Measurements from ENCODE around the gene KAT14.
"Not testable (repeated sequence)": the region's sequence is repeated elsewhere in the genome, so short reads cannot be mapped to it uniquely, and the experiment has no call there.

KAT14 gene

DNA sequence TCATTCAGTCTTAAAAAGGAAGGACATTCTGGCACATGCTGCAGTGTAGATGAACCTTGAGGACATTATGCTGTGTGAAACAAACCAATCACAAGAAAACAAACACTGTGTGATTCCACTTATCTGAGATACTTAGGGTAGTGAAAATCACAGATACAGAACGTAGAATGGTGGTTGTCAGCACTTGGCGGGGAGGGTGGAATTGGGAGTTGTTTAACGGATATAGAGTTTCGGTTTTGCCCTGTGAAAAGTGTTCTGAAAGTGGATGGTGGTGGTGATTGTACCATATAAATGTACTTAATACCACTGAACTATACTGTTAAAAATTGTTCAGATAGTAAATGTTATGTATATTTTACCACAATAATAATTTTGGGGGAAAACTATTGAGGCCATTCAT is 18.4 kb downstream of the KAT14 start:
- DNase-seq, result no peak

DNA sequence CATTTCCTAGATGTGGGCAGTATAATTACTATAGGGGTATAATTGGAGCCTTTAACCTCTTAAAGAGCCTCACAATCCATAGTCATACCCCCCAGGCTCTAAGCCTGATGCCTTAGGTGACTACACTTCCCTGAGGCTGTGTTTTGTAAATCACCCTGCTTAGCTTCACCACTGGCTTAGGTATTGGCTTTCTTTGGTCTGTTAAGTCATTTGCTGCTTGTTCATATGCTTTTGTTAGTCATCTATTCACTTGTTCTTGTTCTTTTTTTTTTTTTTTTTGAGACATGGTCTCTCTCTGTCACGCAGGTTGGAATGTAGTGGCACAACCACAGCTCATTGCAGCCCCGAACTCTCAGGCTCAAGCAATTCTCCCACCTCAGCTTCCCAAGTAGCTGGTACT is 26.7 kb downstream of the KAT14 start:
- peak; percentile 2 for DNase-seq

DNA sequence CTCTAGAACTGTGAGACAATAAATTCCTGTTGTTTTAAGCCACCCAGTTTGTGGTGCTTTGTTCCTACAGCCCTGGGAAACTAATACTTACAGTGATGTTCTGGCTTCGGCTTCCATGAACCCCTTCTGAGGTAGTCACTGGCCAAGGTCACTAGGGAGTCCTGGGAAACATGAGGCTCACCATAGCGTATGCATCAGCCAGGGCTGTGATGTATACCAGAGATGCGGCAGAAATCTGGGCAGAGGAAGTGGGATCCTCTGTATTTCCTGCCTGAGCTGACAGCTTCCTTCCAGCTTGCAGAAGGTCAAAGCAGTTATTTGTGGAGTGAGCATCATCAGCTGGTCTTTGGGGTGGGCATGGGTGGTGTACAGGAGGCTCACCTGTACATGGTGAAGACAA is 27.9 kb downstream of the KAT14 start:
- DNase-seq, result no peak

DNA sequence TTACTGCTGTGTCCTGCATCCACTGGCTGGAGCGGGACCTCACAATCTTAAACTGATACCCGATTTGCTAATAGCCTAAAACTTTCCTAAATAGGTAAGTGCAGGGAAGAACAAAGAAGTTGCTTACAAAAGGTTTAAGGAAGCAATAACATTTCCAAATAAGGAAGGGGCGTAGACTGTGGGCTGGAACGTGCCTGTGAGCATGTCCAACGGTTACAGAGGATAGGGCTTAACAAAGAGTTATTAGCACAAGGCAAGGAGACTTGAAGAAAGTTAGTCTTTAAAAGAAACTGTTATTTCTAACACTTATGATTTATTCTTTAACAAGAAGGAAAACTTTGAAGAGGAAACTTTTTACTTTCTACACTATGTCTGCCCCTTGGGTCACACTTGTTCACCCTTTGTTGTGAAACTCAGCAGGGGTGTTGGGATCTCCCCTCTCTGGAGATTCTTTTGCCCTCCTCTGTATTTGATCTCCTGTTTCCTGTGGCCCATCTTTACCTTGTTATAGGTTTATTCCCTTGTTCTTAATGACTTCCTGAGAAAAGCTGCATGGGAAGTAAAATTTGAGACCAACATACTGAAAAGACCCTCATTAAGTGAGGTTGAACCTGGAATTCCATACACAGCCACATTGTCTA is 28.7 kb downstream of the KAT14 start:
- no peak for DNase-seq

DNA sequence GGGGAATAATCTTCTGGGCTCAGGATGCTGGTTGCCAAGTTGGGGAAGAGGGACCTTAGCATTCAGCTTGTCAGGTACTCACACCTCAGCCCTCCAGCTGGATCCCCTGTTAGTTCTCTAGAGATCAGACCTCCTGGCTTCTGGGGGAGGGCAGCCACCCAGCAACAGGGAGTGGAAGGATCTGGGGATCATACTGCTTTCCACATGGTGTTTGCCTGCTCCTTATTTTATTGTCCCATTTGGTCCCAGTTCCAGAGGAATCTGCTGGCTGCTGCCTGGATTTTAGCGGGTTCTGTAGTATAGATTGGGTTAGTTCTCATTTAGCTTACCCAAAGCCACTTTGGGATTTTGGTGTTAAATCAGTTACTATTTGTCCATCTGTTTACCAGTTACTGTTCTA is 29.3 kb downstream of the KAT14 start:
- DNase-seq, result no peak

DNA sequence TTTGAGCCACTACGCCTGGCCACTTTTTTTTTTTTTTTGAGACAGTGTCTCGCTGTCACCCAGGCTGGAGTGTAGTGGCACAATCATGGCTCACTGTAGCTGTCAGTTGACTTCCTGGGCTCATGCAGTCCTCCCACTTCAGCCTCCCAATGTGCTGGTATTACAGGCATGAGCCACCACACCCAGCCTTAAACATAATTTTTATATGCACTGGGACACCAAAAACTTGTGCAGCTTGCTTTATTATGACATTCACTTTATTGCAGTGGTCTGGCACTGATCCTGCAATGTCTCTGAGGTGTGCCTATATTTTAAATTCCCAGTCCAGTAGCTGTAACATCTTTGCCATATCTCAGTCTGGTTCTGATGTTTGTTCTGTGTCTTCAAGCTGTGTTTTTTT is 34.7 kb downstream of the KAT14 start:
- DNase-seq, result no peak

DNA sequence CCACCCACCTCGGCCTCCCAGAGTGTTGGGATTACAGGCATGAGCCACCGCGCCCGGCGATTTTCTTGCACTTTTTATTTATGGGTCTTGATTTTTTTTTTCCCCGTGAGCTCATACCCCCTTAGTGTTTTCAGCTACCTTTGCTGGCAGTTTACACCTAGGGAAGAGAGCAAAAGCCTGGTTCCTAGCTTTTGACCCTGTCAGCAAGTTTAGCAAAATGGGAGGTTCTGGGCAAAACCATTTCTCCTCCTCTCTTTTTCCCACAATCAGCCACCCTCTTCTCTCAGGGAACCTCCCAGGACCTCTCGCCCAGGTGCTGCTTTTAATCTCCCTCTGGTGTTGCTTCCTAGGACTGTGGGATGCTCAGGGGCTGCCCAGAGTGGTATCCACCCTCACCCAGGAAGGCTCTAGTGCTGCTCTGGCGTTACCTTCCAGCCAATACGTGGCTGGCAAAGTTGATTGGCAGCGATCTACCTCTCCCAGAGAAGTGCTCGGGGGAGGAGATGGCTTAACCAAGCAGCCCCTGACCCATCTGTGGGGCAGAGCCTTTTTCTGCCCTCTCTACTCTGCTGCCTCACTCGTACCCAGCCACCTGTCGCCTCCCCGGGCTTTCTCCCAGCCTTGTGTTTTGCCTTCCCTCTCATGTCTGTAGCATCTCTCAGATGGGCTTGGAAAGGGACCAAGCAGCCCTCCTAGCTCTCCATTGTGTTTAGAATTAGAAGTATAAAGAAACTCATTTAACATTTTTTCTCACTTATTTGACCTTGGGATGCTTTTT is 37.4 kb downstream of the KAT14 start:
- DNase-seq, result no peak

DNA sequence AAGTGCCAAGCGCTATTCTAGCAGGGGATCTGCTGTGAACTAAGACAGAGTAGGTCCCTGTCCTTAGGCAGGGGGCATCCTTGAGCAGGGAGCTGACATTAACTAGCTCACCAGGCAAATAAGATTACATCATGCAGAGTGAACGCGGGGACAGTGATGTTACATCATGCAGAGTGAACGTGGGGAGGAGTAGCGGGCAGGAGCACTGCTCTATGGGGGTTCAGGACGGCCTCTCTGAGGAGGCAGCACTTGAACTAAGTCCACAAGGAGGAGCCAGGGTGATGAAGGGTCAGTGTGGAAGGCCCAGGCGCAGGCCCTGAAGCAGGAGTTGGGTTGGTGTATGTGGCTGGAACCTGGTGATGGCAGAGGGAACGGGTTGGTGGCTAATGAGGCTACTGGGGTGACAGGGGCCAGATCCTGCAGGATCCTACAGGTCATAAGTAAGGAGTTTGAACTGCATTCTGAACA is 38.7 kb downstream of the KAT14 start:
- peak; percentile 11 for DNase-seq

DNA sequence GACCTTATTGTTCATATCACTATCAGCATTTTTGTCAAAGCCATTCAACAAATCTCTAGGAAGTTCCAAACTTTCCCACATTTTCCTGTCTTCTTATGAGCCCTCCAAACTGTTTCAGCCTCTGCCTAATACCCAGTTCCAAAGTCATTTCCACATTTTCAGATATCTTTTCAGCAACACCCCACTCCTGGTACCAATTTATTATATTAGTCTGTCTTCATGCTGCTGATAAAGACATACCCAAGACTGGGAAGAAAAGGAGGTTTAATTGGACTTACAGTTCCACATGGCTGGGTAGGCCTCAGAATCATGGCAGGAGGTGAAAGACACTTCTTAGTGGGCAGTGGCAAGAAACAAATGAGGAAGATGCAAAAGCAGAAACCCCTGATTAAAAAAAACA is 42.7 kb downstream of the KAT14 start:
- not testable (repeated sequence) for DNase-seq

DNA sequence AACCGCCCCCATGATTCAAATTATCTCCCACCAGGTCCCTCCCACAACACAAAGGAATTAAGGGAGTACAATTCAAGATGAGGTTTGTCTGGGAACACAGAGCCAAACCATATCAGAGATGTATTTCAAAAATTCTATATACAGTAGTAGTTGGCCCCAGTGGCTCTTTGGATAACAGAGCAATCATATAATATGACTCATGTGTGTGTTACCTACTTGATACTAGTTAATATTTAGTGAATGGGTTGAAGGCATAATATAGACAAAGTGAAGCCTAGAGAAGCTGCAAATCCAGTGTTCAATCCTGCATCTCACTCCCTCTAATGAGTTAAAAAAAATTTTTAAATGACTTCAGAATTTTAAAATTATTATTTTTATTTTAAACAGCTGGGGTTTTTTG is 43.2 kb downstream of the KAT14 start:
- DNase-seq, result no peak

DNA sequence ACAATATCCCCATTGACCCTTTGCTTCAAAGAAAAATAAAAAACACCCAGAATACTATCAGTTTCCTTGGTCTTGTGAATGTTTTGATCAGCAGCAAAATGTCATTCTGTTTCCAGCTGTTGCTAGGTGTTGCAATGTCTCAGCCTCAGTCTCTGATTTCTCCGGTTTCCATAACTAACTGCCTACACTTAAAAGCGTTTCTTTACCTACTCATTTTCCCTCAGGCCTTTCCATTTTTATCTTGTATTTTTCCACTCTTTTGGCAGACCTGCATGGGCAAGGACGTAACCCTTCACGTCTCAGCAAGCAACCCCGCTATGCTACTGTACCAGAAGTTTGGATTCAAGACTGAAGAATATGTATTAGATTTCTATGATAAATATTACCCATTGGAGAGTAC is 49.4 kb downstream of the KAT14 start:
- no peak for DNase-seq

DNA sequence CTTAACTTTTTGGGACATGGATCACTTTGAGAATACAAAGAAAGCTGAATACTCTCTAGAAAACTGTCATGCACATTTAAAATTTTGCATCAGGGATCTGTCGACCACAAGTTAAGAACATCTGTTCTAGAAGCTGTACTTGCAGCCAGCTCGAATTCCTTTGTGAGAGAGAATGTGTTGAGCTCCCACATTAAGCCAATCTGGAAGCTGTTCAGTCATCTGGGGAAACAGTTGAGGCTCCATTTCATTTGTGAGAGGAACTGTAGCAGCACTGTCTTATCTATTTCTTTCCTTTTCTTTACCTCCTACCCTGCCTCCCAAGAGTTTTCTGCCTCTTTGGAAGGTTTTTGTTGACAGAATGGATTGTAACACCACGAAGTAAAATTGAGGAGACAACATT is 50.8 kb downstream of the KAT14 start:
- DNase-seq, result no peak

DNA sequence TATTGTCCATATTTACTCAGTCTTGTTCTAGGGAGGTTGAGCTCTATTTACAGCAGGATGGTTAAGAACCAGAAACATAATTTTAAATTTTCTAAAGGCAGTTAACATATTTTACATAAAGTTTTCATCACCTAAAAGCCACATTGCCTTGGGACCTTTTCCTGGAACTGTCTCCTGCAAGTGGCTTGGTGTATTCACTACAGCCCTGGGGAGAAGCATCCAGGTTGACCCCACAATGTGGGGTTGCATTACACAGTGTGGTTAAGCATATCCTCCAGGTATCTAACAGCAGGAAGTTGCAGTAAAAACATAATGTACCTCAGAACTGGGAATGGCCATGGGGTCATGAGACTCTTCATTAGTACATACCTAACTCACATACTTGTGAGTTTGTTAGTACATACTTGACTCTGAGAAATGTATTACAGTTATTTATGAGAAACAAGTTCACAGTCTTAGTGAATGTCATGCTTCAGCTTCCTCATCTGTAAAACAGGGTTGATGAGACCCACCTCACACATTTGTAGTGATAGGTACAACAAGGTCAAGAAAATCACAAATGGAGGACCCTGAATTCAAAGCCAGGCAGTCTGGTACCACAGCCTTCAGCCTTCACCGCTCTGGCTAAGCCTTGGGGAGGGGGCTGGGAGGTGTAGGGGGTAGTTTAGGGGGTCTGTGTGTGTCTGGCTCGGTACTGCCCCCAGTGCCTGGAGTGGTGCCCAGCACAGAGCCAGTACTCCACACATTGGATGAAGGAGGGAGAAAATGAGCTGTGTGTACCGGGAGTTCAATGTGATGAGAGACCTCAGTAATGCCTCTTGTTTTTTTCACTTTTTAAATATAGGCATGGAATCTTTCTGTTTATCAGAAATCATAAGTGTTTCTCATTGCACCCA is 52.9 kb downstream of the KAT14 start:
- DNase-seq, result no peak

DNA sequence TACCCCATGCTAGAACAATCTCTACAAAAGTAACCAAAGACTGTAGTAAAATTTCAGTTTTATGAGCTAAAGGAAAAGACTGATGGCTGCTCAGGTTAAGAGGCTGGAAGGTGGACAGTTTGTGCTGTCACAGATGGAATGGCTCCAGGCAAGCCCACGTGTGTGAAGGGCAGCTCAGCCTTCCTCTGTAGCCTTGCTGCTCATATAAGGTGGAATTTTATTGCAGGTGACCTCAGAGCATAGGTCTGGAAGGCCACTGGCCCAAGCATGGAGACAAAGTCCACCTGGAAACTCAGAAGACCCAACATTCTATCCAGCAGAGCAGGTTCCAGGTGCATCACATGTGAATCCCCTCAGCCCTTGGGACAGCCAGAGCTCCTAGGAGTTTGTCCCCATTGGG is 53.6 kb downstream of the KAT14 start:
- no peak for DNase-seq

DNA sequence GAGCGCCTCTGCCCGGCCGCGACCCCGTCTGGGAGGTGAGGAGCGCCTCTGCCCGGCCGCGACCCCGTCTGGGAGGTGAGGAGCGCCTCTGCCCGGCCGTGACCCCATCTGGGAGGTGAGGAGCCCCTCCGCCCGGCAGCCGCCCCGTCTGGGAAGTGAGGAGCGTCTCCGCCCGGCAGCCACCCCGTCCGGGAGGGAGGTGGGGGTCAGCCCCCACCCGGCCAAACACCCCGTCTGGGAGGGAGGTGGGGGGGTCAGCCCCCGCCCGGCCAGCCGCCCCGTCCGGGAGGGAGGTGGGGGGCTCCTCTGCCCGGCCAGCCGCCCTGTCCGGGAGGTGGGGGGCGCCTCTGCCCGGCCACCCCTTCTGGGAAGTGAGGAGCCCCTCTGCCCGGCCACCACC is 56.8 kb downstream of the KAT14 start:
- DNase-seq, result not testable (repeated sequence)

DNA sequence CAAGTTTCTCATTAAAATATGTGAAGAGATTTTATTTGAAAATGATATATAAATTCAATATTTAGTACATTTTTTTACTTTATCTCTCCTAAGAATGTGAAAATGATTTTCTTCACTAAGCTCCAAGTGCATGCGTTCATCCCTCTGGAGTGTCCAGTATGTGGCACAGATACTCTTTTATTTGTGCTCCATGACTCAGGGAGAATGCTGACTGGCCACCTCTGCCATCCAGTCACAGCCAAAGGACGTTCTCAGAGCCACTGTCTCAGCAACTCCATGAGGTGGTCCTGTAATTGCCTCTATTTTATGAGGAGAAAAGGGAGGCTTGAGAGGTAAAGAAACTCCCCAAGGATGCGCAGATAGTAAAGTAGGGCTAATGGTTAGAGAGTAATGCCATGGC is 58.3 kb downstream of the KAT14 start:
- DNase-seq, result no peak

DNA sequence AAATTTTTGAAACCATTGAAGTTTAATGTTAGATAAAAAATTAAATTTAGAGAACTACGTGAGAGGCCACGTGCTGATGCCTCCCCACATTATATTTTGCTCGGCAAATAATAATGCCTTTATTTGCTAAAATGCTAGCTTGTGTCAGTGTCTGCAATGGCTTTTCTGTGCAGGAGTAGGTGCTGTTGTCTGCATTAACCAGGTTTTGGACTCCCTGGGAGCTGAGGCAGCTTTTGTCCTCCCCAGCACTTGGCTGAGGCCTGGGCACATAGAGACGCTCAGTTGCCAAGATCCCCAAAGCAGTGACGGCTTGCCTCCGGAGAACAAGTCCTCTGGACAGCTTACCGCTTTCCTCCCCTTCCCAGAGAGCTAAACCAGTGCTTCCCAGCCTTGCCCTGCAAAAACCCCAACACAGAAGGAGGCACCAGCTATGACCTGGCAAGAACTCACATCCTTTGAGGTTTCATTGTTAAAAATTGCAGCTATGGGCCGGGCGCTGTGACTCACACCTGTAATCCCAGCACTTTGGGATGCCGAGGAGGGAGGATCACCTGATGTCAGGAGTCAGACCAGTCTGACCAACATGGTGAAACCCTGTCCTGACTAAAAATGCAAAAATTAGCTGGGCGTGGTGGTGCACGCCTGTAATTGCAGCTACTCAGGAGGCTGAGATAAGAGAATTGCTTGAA is 59.9 kb downstream of the KAT14 start:
- no peak for DNase-seq

DNA sequence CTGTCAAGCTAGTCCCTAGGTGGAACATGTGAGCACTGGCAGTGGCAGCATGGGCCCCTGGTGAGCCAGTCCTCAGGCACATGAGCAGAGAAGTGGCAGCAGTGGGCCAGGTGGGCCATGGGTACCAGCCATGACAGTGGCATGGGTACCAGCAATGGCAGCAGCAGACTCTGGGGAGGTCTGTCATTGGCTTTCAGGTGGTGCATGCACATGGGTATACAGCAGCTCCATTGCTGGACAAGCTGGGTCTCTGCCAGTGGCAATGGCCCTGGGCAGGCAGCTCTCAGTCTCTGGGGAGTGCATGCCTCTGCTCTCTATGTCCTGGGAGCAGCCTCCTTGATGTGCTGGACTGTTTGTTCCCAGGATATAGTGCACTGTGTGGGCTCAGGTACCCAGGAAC is 65.3 kb downstream of the KAT14 start:
- no peak for DNase-seq

DNA sequence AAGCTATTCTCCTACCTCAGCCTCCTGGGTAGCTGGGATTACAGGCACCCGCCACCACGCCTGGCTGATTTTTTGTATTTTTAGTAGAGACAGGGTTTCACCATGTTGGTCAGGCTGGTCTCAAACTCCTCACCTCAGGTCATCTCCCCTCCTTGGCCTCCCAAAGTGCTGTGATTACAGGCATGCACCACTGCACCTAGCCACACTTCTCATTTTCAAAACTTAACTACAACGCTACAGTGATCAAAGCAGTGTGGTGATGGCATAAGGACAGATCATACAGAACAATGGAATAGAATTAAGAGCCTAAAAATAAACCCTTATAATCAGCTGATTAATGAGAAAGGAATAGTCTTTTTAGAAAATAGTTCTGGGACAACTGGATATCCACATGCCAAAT is 66.0 kb downstream of the KAT14 start:
- not testable (repeated sequence) for DNase-seq

DNA sequence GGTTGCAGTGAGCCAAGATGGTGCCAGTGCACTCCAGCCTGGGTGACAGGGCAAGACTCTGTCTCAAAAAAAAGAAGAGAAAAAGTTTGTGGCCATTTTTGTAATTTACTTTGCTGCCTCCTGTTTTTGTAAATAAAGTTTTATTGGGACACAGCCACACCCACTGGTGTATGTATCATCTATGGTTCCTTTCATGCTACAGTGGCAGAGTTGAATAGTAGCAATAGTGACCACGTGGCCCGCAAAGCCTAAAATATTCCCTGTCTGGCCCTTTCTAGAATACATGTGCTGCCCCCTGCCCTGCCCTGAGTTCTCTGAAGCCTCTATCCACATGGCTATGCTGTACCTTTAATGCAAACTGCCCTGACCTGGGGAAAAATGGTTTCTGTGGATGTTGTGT is 75.3 kb downstream of the KAT14 start:
- DNase-seq, result no peak

DNA sequence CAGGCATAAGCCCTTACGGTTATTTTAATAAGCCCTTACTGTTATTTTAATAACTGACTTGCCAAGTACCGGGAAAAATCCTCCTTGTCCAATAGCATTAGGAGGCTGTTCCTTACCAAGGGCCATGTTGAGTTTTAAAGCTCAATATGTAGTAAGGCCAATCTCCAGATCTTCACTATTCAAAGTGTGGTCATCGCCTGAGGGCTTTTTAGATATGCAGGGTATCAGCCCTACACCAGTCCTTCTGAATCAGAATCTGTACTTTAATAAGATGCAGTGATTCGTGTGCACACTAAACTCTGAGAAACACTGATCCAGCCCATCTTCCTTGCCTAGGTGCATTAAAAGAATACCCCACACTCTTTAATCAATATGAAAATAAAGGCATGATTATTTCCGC is 77.9 kb downstream of the KAT14 start:
- DNase-seq, result no peak

DNA sequence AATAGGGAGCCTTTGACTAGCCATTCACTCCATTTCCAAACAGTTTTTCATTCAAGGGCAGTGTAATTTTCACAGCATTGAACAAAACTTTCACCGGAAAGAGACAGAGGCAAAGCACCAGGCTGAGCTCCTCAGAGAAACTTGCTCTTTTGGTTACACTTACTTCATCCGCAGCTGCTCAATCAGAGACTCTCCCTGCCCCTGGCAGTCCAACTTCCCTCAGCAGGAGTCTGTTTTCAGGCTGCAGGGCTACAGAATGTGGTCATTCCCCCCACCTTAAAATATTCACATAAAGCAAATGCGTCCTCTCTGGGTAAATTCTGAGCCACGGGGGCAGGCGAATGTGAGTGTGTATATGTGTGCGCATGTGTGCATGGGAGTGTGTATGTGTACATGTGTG is 80.6 kb downstream of the KAT14 start:
- DNase-seq, result no peak

DNA sequence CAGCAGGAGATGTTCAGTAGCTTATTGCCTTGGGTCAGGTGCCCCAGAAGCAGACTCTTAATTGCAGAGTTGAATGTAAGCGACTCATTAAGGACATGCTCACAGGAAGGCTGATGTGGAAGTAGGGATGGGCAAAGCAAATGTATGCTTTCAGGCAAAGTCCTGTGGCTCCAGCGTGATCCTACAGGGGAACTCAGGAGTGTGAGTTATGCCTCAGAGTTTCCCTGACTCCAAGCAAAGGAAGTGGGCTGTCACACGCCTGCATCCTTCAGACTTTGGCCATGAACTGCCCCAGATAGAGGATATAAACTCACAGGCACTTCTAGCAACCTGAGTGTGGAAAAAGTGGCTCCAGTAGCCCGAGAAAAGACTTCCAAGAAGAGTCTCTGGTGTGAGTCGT is 85.7 kb downstream of the KAT14 start:
- DNase-seq, result no peak
